Panc1 (cell line): Measurements from ENCODE around the gene DCAF15.

Source experiments
- CTCF ChIP-seq: fragments of 450-650 bp; IDR thresholded peaks from 2 replicates; pipeline ENCODE4 v1.5.1; 2017; ENCODE audit warnings: mild to moderate bottlenecking
- POLR2AphosphoS5 ChIP-seq: IDR thresholded peaks from 2 replicates; pipeline ENCODE4 v1.6.1; 2012; ENCODE audit warnings: mild to moderate bottlenecking, low read depth, low read length, moderate library complexity
- REST ChIP-seq, 2 experiments: IDR thresholded peaks; 2 replicates each; pipeline ENCODE4 v1.6.1; 2011 to 2012; ENCODE audit warnings: low read depth in 2 of 2, control low read depth in 1 of 2, low read length in 1 of 2, mild to moderate bottlenecking in 1 of 2, moderate library complexity in 1 of 2; ENCODE audit not compliant: insufficient read depth in 1 of 2

- TF ChIP-seq CTCF (no peak), POLR2AphosphoS5 (no peak), REST (IDR thresholded peaks at IDR 0.05; ENCODE audit: insufficient read depth in 1 of 2, low read depth in 2 of 2, low read length in 1 of 2) (no peak)
Measured at GRCh38 chr19:13951043-13951442, 1.3 kb upstream of the DCAF15 start.
